ENCODE measurements around the gene HIBCH. TPM values are rescaled to one million over a fixed set of nuclear protein-coding genes. Genes with fewer than 3 reads are reported as not detected.
"Not testable (repeated sequence)": the region's sequence is repeated elsewhere in the genome, so short reads cannot be mapped to it uniquely, and the experiment has no call there.

HIBCH gene
- total RNA-seq, 2 donors from 2014 or later = 19.8 to 68.4 TPM

DNA sequence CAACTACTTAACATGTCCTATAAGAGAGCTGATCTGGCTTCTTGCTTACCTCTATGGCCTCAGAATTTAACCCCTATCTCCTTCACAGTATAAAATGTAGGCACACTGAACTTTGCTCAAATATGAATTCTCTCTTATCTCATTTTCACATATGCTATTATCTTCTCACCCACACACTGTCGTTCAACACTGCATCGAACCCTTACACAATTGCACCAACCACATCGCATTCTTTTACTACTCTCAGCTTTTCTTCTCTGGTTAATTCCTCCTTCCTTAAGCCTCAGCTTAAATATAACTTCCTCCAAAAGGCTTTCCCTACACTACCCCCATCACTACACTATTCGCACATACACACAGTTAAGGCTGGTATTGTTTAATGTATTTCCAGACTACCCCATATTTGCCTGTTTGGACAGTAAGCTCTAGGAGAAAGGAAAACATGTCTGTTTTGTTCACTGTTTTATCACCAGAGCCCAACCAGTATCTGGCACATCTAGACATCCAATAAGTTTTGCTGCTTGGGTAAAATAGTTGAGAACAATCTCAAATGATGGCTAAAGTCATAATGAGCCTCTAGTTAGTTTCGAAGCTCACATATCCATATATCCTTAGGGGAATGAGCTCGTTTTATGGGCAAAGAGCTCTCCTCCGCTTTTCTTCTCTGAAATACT is 47.7 kb downstream of the HIBCH start:
- no peak for DNase-seq (ENCODE audit: low spot score)
- Mint-ChIP-seq H3K4me3 (no peak overlapping the region), H3K4me1 (ENCODE audit: low read depth in 2 of 2) (peaks cover 14 to 19% of the 10 kb centered on the region in 2 donors), H3K36me3 (peaks cover 15% of the 10 kb centered on the region), H3K27ac (no peak overlapping the region), H3K27me3 (no peaks in the 10 kb centered on the region), H3K9me3 (no peaks in the 10 kb centered on the region)
- no peak for ATAC-seq

DNA sequence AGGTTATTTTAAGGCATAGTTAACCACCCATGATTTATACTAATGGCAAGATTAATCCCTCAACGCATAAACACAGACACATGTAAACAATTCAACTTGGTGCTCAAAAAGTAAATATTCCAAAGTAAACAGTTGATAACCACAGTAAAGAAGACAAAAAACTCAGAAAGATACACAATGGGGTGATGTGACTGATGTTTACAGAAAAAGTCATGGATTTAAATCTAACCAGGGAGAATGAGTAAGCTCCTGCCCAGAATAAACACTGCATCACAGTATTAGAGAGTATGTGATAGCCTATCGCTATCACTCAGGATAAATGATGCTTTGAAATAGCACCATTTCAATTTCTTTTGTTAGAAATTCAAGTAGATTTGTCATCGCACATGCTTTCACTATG is 49.3 kb downstream of the HIBCH start:
- no peak for ATAC-seq
- Mint-ChIP-seq H3K4me3 (no peak overlapping the region), H3K4me1 (ENCODE audit: low read depth in 2 of 2) (peaks cover 14 to 17% of the 10 kb centered on the region in 2 donors), H3K27ac (no peak overlapping the region), H3K9me3 (no peaks in the 10 kb centered on the region), H3K27me3 (no peaks in the 10 kb centered on the region), H3K36me3 (peaks cover 14% of the 10 kb centered on the region)
- no peak for DNase-seq (ENCODE audit: low spot score)

DNA sequence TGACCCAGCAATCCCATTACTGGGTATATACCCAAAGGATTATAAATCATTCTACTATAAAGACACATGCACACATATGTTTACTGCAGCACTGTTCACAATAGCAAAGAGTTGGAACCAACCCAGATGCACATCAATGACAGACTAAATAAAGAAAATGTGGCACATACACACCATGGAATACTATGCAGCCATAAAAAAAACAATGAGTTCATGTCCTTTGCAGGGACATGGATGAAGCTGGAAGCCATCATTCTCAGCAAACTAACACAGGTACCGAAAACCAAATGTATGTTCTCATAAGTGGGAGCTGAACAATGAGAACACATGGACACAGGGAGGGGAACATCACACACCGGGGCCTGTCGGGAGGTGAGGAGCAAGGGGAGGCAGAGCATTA is 49.9 kb downstream of the HIBCH start:
- H3K9me3 Mint-ChIP-seq; H3K27ac Mint-ChIP-seq; ATAC-seq; H3K4me3 Mint-ChIP-seq; H3K27me3 Mint-ChIP-seq; DNase-seq (ENCODE audit: low spot score): not testable (repeated sequence)
- peaks cover 16% of the 10 kb centered on the region for H3K36me3 Mint-ChIP-seq
- H3K4me1 Mint-ChIP-seq (ENCODE audit: low read depth in 2 of 2) = peaks cover 14 to 17% of the 10 kb centered on the region in 2 donors

DNA sequence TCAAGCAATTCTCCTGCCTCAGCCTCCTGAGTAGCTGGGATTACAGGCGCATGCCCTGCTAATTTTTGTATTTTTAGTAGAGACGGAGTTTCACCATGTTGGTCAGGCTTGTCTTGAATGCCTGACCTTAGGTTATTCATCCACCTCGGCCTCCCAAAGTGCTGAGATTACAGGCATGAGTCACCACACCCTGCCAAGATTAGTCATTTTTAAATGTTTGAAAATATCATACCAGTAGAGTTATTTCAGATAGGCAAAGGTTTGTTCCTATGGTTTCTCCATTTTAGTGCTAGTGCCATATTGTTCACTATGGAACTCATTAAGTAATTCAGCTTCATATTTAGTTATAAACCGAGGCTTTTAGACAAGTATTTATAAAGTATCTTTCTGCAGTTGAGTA is 52.3 kb downstream of the HIBCH start:
- H3K9me3 Mint-ChIP-seq = no peaks in the 10 kb centered on the region
- H3K4me1 Mint-ChIP-seq (ENCODE audit: low read depth in 2 of 2) = peaks cover 11 to 13% of the 10 kb centered on the region in 2 donors
- DNase-seq (ENCODE audit: low spot score) (no peak), ATAC-seq (no peak)
- peaks cover 13% of the 10 kb centered on the region for H3K36me3 Mint-ChIP-seq
- H3K4me3 Mint-ChIP-seq = no peak overlapping the region
- H3K27me3 Mint-ChIP-seq = no peaks in the 10 kb centered on the region
- no peak overlapping the region for H3K27ac Mint-ChIP-seq

- ATAC-seq = no peak
- H3K27ac Mint-ChIP-seq = no peak overlapping the region
- peaks cover 2 to 6% of the 10 kb centered on the region in 2 donors for H3K4me1 Mint-ChIP-seq (ENCODE audit: low read depth in 2 of 2)
These were observed 53.3 kb downstream of the HIBCH start for GRCh38 chr2:190266314-190266713.

DNA sequence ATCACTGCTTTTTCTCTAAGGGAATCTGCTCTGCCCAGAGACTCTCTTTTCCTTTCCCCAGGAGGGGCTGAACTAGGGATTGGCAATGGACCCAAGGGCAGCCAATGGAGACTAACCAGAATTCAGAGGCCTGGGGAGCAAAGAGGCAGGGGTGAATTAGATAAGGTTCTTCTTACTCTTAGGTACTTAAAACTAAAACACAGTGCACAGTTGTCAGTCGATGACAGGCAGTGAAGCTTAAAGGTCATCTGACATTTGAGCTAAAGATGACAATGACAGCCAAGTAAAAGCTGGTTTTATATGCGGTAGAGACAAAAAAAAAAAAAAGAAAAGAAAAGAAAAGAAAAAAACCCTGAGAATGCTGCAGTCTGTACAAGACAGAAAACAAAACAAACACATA is 57.8 kb downstream of the HIBCH start:
- ATAC-seq = no peak
- H3K4me1 Mint-ChIP-seq (ENCODE audit: low read depth in 2 of 2) = no peaks in the 10 kb centered on the region
- H3K36me3 Mint-ChIP-seq = peaks cover 24% of the 10 kb centered on the region
- no peak overlapping the region for H3K4me3 Mint-ChIP-seq
- no peak overlapping the region for H3K27ac Mint-ChIP-seq
- DNase-seq (ENCODE audit: low spot score) = no peak
- H3K27me3 Mint-ChIP-seq = no peaks in the 10 kb centered on the region
- H3K9me3 Mint-ChIP-seq = no peaks in the 10 kb centered on the region

More at GRCh38 chr2:190266314-190266713, 53.3 kb downstream of the HIBCH start:
- no peak overlapping the region for H3K4me3 Mint-ChIP-seq
- no peaks in the 10 kb centered on the region for H3K27me3 Mint-ChIP-seq
- DNase-seq (ENCODE audit: low spot score) = no peak
- no peaks in the 10 kb centered on the region for H3K9me3 Mint-ChIP-seq
- peaks cover 9% of the 10 kb centered on the region for H3K36me3 Mint-ChIP-seq

DNA sequence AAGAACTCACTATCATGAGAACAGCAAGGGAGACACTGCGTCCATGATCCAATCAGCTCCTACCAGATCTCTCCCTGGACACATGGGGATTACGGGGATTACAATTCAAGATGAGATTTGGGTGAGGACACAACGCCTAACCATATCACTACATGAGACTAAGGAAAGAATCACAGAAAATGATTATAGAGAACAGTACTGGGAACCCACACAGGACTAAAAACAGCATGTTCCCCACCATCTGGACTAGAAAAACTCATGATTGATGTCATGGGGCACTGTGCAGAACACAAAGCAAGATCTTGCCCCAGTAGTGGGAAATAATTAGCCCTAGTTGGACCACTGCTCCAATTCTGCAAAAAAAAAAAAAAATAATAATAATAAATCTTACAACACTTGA is 63.5 kb downstream of the HIBCH start:
- no peak for DNase-seq (ENCODE audit: low spot score)
- no peaks in the 10 kb centered on the region for H3K27me3 Mint-ChIP-seq
- H3K27ac Mint-ChIP-seq = no peak overlapping the region
- no peak overlapping the region for H3K4me3 Mint-ChIP-seq
- H3K36me3 Mint-ChIP-seq = peaks cover 24% of the 10 kb centered on the region
- ATAC-seq = no peak
- H3K9me3 Mint-ChIP-seq = no peaks in the 10 kb centered on the region
- H3K4me1 Mint-ChIP-seq (ENCODE audit: low read depth in 2 of 2) = no peaks in the 10 kb centered on the region

- no peaks in the 10 kb centered on the region for H3K9me3 Mint-ChIP-seq
- H3K36me3 Mint-ChIP-seq = peaks cover 25% of the 10 kb centered on the region
- no peak overlapping the region for H3K27ac Mint-ChIP-seq
- ATAC-seq (peak in 1 of 2 donors; percentile 80), DNase-seq (ENCODE audit: low spot score) (no peak)
- H3K4me1 Mint-ChIP-seq (ENCODE audit: low read depth in 2 of 2) = no peaks in the 10 kb centered on the region
- H3K27me3 Mint-ChIP-seq = no peaks in the 10 kb centered on the region
- no peak overlapping the region for H3K4me3 Mint-ChIP-seq
These were observed 64.0 kb downstream of the HIBCH start for GRCh38 chr2:190255676-190256075.

DNA sequence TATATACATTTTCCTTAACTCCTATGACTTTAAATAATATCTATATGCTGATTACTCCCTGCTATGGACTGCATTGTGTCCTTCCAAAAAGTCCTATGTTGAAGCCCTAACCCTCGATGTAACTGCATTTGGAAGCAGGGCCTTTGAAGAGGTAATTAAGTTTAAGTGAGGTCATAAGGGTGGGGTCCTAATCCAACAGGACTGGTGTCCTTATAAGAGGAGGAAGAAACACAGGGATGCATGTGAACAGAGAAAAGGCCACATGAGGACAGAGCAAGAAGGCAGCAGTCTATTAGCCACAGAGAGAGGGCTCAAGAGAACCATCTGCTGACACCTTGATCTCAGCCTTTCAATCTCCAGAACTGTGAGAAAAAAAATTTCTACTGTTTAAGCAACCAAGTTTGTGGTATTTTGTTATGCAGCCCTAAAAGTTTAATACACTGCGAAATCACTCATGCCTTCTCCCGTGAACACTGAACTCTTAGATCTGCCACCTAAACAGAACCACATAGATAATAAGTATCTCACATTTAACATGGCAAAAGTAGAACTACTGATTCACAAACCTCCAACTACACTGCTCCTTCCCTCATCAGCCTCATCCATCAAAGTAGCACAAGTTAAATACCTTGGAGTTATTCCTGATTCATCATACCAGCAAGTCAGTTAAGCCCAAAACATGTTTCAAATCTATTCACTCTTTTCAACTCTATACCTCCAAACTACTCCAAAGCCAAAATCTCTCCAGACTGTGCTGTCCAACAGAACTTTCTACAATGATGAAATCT is 65.4 kb downstream of the HIBCH start:
- Mint-ChIP-seq H3K36me3 (peaks cover 33% of the 10 kb centered on the region), H3K4me1 (ENCODE audit: low read depth in 2 of 2) (no peaks in the 10 kb centered on the region), H3K27me3 (no peaks in the 10 kb centered on the region), H3K27ac (no peak overlapping the region), H3K4me3 (no peak overlapping the region), H3K9me3 (no peaks in the 10 kb centered on the region)
- ATAC-seq = no peak
- no peak for DNase-seq (ENCODE audit: low spot score)

DNA sequence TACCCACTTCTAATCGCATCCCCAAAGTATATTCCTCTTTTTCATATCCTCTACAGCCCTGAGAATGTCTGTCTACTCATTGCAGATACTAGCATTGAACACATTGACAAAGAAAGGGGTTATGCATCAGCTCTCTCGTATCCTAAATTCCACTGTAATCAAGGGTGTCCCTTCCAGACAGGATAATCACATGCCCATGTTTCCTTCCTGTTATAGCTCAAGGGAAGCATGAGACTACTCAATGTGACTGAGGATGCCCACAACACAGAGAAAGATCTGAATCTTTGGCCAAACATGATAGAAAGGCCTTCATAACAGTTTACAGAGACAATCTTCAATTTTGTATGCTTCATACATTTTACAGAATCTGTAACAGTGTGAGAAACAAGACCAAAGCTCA is 69.2 kb downstream of the HIBCH start:
- H3K4me3 Mint-ChIP-seq = no peak overlapping the region
- DNase-seq (ENCODE audit: low spot score) (no peak), ATAC-seq (no peak)
- no peaks in the 10 kb centered on the region for H3K27me3 Mint-ChIP-seq
- H3K9me3 Mint-ChIP-seq = no peaks in the 10 kb centered on the region
- H3K4me1 Mint-ChIP-seq (ENCODE audit: low read depth in 2 of 2) = no peaks in the 10 kb centered on the region
- H3K27ac Mint-ChIP-seq = no peak overlapping the region
- H3K36me3 Mint-ChIP-seq = peaks cover 13% of the 10 kb centered on the region

DNA sequence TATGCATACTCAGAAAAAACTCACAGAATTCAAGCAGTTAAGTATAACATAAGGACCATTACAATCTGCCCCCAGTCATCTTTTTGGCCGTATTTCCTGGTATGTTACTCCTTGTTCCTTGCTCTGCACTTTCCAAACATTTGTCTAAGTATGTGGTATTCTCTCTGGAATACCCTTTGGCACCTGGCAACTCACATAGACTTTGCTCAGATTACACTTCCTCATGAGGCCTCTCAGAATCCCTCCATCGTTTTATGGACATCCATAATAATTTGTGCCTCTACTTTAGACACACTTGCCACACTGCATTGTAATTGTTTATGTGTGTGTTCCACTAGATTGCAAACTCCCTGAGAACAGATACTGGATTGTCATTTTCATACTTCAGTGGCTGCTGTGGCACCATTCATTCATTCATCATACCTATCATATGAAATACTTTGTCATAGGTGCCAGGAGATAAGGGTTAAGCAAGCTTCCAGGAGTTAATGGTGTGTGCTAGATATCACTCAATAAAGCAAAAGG is 84.0 kb downstream of the HIBCH start:
- DNase-seq (ENCODE audit: low spot score) (no peak), ATAC-seq (no peak)
- no peak overlapping the region for H3K4me3 Mint-ChIP-seq
- peaks cover 12% of the 10 kb centered on the region for H3K36me3 Mint-ChIP-seq
- H3K27me3 Mint-ChIP-seq = no peaks in the 10 kb centered on the region
- H3K4me1 Mint-ChIP-seq (ENCODE audit: low read depth in 2 of 2) = peaks cover 0 to 3% of the 10 kb centered on the region in 2 donors
- H3K27ac Mint-ChIP-seq = no peak overlapping the region
- H3K9me3 Mint-ChIP-seq = peaks cover 4% of the 10 kb centered on the region

DNA sequence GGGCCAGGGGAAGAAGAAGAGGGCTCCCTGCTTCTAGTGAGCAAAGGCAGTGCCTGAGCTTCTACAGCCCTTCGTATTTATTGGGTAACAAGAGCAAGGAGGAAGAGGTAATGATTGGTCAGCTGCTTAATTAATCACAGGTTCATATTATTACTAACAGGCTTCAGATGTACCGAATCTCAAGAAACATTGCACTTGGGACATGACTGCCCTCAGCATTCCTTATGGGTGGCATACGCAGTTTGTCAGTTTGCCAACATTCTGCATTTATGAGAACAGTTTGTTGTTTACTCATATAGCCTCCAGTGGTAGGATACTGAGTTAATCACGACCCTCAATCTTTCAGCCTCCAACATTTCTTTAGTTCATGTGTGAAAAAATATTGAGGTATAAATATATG is 84.5 kb downstream of the HIBCH start:
- DNase-seq (ENCODE audit: low spot score) (no peak), ATAC-seq (no peak)
- H3K36me3 Mint-ChIP-seq = peaks cover 7% of the 10 kb centered on the region
- H3K4me3 Mint-ChIP-seq = no peak overlapping the region
- no peaks in the 10 kb centered on the region for H3K9me3 Mint-ChIP-seq
- no peak overlapping the region for H3K27ac Mint-ChIP-seq
- H3K4me1 Mint-ChIP-seq (ENCODE audit: low read depth in 2 of 2) = peaks cover 0 to 3% of the 10 kb centered on the region in 2 donors
- H3K27me3 Mint-ChIP-seq = no peaks in the 10 kb centered on the region

- H3K36me3 Mint-ChIP-seq = peaks cover 44% of the 10 kb centered on the region
- peaks cover 10 to 15% of the 10 kb centered on the region in 2 donors for H3K4me1 Mint-ChIP-seq (ENCODE audit: low read depth in 2 of 2)
- not testable (repeated sequence) for H3K4me3 Mint-ChIP-seq; ATAC-seq; H3K27ac Mint-ChIP-seq; DNase-seq (ENCODE audit: low spot score); H3K27me3 Mint-ChIP-seq
- H3K9me3 Mint-ChIP-seq = peaks cover 11% of the 10 kb centered on the region
These were observed 95.6 kb downstream of the HIBCH start for GRCh38 chr2:190223989-190224388.

DNA sequence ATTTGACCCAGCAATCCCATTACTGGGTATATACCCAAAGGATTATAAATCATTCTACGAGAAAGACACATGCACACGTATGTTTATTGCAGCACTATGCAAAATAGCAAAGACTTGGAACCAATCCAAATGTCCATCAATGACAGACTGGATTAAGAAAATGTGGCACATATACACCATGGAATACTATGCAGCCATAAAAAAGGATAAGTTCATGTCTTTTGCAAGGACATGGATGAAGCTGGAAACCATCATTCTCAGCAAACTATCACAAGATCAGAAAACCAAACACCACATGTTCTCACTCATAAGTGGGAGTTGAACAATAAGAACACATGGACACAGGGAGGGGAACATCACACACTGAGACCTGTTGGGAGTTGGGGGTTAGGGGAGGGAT is 96.9 kb downstream of the HIBCH start:
- H3K9me3 Mint-ChIP-seq; H3K4me3 Mint-ChIP-seq; H3K27me3 Mint-ChIP-seq; ATAC-seq; H3K27ac Mint-ChIP-seq; DNase-seq (ENCODE audit: low spot score): not testable (repeated sequence)
- Mint-ChIP-seq H3K4me1 (ENCODE audit: low read depth in 2 of 2) (peaks cover 10 to 15% of the 10 kb centered on the region in 2 donors), H3K36me3 (peaks cover 43% of the 10 kb centered on the region)
